K562 (cell line): ENCODE measurements around the gene PNPLA1. TPM values are rescaled to one million over a fixed set of nuclear protein-coding genes. Genes with fewer than 3 reads are reported as not detected.

ENCODE experiments used
- ATAC-seq: fragments of 200-7000 bp; cut with Tn5 transposase; 3 replicates; pipeline ENCODE4 v1.9.1; 2020; ENCODE audit warnings: moderate library complexity
- BruUV-seq: library from RNA; stranded (reverse); fragments of 400-500 nt; replicated peaks from 2 replicates; lab custom pipeline; 2021; lab: Mats Ljungman, UMichigan
- CTCF ChIA-PET: fragments of 300-600 bp; formaldehyde crosslinking; extraction: SDS; loops from one replicate; lab custom pipeline; 2021; ENCODE audit warnings: low intra/inter-chr PET ratio; lab: Yijun Ruan, JAX
- POLR2A ChIA-PET: fragments of 300-600, 350-650 bp; sonication (Branson Sonifier 250); formaldehyde crosslinking; extraction: SDS; loops from one replicate; lab custom pipeline; 2021; ENCODE audit warnings: antibody characterized with exemption, inconsistent platforms; lab: Yijun Ruan, JAX
- DNase-seq, 4 experiments: peaks; one replicate each; pipeline versions ENCODE4 v3.0.0 to v3.0.0-alpha.2; 2011 to 2018; ENCODE audit warnings: low spot score in 3 of 4, mixed read lengths in 3 of 4; ENCODE audit errors: extremely low read depth in 1 of 4
- FAIRE-seq: peaks from 2 replicates; lab custom pipeline; 2011; peaks lifted over from hg19 to GRCh38; lab: Jason Lieb, UNC
- H2AFZ ChIP-seq: 2 replicates; pipeline ENCODE4 v1.6.0; 2011; ENCODE audit warnings: low read depth, low read length, control low read depth, inconsistent platforms
- H3K27ac ChIP-seq: fragments of 200-600 bp; 3 replicates; pipeline ENCODE4 v1.8.0; 2011; ENCODE audit warnings: low read depth, mild to moderate bottlenecking, control low read depth, inconsistent platforms, low read length, moderate library complexity, mixed read lengths; ENCODE audit errors: extremely low read depth
- H3K27me3 ChIP-seq, 2 experiments: fragments of 300-600 bp in 1 of 2; 2 replicates in 1 of 2; 3 replicates in 1 of 2; pipeline versions ENCODE4 v1.6.0 to v1.8.0; 2011; ENCODE audit warnings: inconsistent platforms in 2 of 2, low read length in 2 of 2, mild to moderate bottlenecking in 1 of 2, mixed read lengths in 1 of 2, moderate library complexity in 1 of 2; ENCODE audit not compliant: control insufficient read depth in 2 of 2, insufficient read depth in 2 of 2
- H3K36me3 ChIP-seq: fragments of 300-600 bp; 3 replicates; pipeline ENCODE4 v1.8.0; 2011; ENCODE audit warnings: mild to moderate bottlenecking, low read length, inconsistent platforms; ENCODE audit not compliant: control insufficient read depth, insufficient read depth
- H3K4me1 ChIP-seq, 2 experiments: fragments of 200-600 bp in 1 of 2; replicated peaks in 1 of 2; 2 replicates in 1 of 2; 3 replicates in 1 of 2; pipeline versions ENCODE4 v1.5.1 to v1.8.0; 2011; ENCODE audit warnings: inconsistent platforms in 2 of 2, low read length in 2 of 2, mild to moderate bottlenecking in 1 of 2, mixed read lengths in 1 of 2, moderate library complexity in 1 of 2; ENCODE audit not compliant: control insufficient read depth in 2 of 2, insufficient read depth in 2 of 2
- H3K4me2 ChIP-seq: 2 replicates; pipeline ENCODE4 v1.6.1; 2011; ENCODE audit warnings: low read length, control low read depth, inconsistent platforms, mixed read lengths; ENCODE audit not compliant: insufficient read depth
- H3K4me3 ChIP-seq: fragments of 200-600 bp; sonication (generic), shearing (Covaris generic); 2 replicates; pipeline ENCODE4 v1.5.1; 2016; ENCODE audit warnings: control low read depth, inconsistent platforms
- H3K79me2 ChIP-seq: fragments of 200-600 bp; 3 replicates; pipeline ENCODE4 v1.8.0; 2011; ENCODE audit warnings: low read length, inconsistent platforms; ENCODE audit not compliant: control insufficient read depth, insufficient read depth
- H3K9ac ChIP-seq, 2 experiments: 2 replicates each; pipeline versions ENCODE4 v1.6.0 to v1.6.1; 2011; ENCODE audit warnings: low read depth in 2 of 2, low read length in 2 of 2, control low read depth in 1 of 2, inconsistent platforms in 1 of 2, mild to moderate bottlenecking in 1 of 2, mixed read lengths in 1 of 2; ENCODE audit not compliant: insufficient read depth in 1 of 2
- H3K9me1 ChIP-seq: one replicate; pipeline ENCODE4 v1.6.0; 2011; ENCODE audit warnings: inconsistent platforms, mild to moderate bottlenecking, low read length, moderate library complexity; ENCODE audit not compliant: control insufficient read depth, insufficient read depth
- H3K9me3 ChIP-seq: replicated peaks from 2 replicates; pipeline ENCODE4 v1.5.1; 2011; ENCODE audit warnings: low read depth, low read length, inconsistent platforms; ENCODE audit not compliant: control insufficient read depth, insufficient read depth
- H4K20me1 ChIP-seq: replicated peaks from 2 replicates; pipeline ENCODE4 v1.6.1; 2011; ENCODE audit warnings: low read length, inconsistent platforms, mixed read lengths; ENCODE audit not compliant: control insufficient read depth, insufficient read depth
- CREB1 ChIP-seq, 2 experiments: sonication (generic) in 1 of 2; formaldehyde crosslinking in 1 of 2; IDR thresholded peaks; 2 replicates each; pipeline versions ENCODE4 v1.6.1 to v1.8.0; 2012 to 2022; ENCODE audit warnings: inconsistent platforms in 1 of 2, mild to moderate bottlenecking in 1 of 2, missing genetic modification reagents in 1 of 2, moderate library complexity in 1 of 2
- SMAD2 ChIP-seq: fragments of 150-350 bp; IDR thresholded peaks from 2 replicates; pipeline ENCODE4 v1.6.1; 2014; ENCODE audit warnings: low read depth, mild to moderate bottlenecking, low read length
- TAF9B ChIP-seq: fragments of 450-650 bp; IDR thresholded peaks from 2 replicates; pipeline ENCODE4 v1.6.1; 2018; ENCODE audit warnings: mild to moderate bottlenecking; ENCODE audit not compliant: partially characterized antibody
- WGBS: fragments of 100-300 bp; shearing (Covaris generic); methylation state at CpG from one replicate; pipeline ENCODE4 v1.1.6; 2016; ENCODE audit warnings: low coverage, mixed read lengths; ENCODE audit not compliant: insufficient coverage; ENCODE audit errors: missing lambda C conversion rate; 5-methylcytosine and 5-hydroxymethylcytosine counted together
- in situ Hi-C: fragments of 300-500 bp; cut with MboI; formaldehyde crosslinking; loops from 4 replicates; pipeline ENCODE4 v1.15.0; 2018; ENCODE audit warnings: inconsistent platforms, mixed read lengths
- intact Hi-C: fragments of 100-400 bp; cut with micrococcal nuclease; formaldehyde crosslinking; loops from 2 replicates; pipeline ENCODE4 v1.14.2; 2022
- polyA plus RNA-seq, 8 experiments: library from polyadenylated mRNA; depleted of rRNA in 4 of 8; stranded (reverse) in 5 of 8; unstranded in 3 of 8; fragments of >200 nt; fragmentation: Nextera tagmentation in 2 of 8; fragmentation: Illumina TruSeq in 1 of 8; extraction: Ambion mirVana in 2 of 8; extraction: Trizol in 1 of 8; gene quantifications; 2 replicates each; pipeline versions ENCODE4 v1.2.1 to v1.2.3, GENCODE V29; 2011 to 2014; ENCODE audit warnings: inconsistent platforms in 1 of 8, missing spikeins in 1 of 8
- total RNA-seq, 7 experiments: library from RNA; depleted of rRNA in 6 of 7; stranded (reverse); fragments of >200 nt in 6 of 7; fragmentation: Illumina TruSeq in 2 of 7; extraction: Trizol in 2 of 7; gene quantifications; 2 replicates each; pipeline versions ENCODE4 v1.2.1 to v1.2.3, GENCODE V29; 2011 to 2021; ENCODE audit warnings: low replicate concordance in 1 of 7
- TF ChIP-seq, protein P1 (sequence below): IDR thresholded peaks from 2 replicates; pipeline ENCODE4 v1.6.1; 2016; ENCODE audit warnings: missing genetic modification characterization, missing compliant biosample characterization
- TF ChIP-seq, protein P2 (sequence below): sonication (generic); formaldehyde crosslinking; IDR thresholded peaks from 2 replicates; pipeline ENCODE4 v1.8.0; 2023; ENCODE audit warnings: missing genetic modification reagents, mild to moderate bottlenecking, borderline replicate concordance
- TF ChIP-seq, protein P3 (sequence below): fragments of 450-650 bp; formaldehyde crosslinking; IDR thresholded peaks from 2 replicates; pipeline ENCODE4 v1.4.0; 2022; ENCODE audit warnings: missing genetic modification characterization
- TF ChIP-seq, protein P4 (sequence below): sonication (generic); formaldehyde crosslinking; IDR thresholded peaks from 2 replicates; pipeline ENCODE4 v1.8.1; 2022; ENCODE audit warnings: missing genetic modification reagents
- TF ChIP-seq, protein P5 (sequence below), 2 experiments: IDR thresholded peaks; 2 replicates each; pipeline ENCODE4 v1.6.1; 2011; ENCODE audit warnings: borderline replicate concordance in 1 of 2, control low read depth in 1 of 2, low read depth in 1 of 2, low read length in 1 of 2, mild to moderate bottlenecking in 1 of 2, mixed read lengths in 1 of 2, moderate library complexity in 1 of 2; ENCODE audit not compliant: insufficient read depth in 1 of 2, insufficient read length in 1 of 2, poor library complexity in 1 of 2, severe bottlenecking in 1 of 2; ENCODE audit errors: extremely low read depth in 1 of 2

Gene PNPLA1
- total and polyA plus RNA-seq, 9 of the 15 experiments (the other 6 are each of a cell fraction or from before 2014, with no cell fraction given) = 0.04 to 0.27 (median 0.13) TPM; not detected in 2

DNA sequence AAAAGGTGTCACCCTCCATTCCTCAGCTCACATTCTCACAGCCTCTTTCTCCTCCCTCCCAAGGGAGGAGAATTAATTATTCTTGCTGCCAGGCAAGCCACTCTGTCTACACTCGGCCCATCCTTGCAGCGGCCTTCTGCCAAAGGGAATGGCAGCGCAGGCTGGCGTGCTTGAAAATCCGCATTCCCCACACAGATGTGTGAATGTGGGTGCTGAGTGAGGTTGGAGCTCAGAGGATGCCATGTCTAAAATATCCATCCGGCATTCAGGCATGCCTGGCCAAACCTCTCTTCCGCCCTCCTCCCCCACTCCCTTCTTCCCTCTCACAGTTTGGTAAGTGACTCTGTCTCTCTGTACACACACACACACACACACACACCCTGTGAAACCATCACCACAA lies 27.7 kb downstream of the PNPLA1 start:
- no peak for ATAC-seq
- FAIRE-seq = no peak
- H3K4me1 ChIP-seq = peaks cover 0 to under 1% of the 10 kb centered on the region in 2 experiments; a peak in 1 of 5 replicates
- CTCF ChIA-PET = no interaction called here
- TF ChIP-seq SMAD2 = no peak
- TF ChIP-seq CREB1 (IDR thresholded peaks at IDR 0.05) = no peak
- TF ChIP-seq CREB1 (CRISPR knock-in tag; IDR thresholded peaks at IDR 0.05) = no peak
- TF ChIP-seq, protein P1, sequence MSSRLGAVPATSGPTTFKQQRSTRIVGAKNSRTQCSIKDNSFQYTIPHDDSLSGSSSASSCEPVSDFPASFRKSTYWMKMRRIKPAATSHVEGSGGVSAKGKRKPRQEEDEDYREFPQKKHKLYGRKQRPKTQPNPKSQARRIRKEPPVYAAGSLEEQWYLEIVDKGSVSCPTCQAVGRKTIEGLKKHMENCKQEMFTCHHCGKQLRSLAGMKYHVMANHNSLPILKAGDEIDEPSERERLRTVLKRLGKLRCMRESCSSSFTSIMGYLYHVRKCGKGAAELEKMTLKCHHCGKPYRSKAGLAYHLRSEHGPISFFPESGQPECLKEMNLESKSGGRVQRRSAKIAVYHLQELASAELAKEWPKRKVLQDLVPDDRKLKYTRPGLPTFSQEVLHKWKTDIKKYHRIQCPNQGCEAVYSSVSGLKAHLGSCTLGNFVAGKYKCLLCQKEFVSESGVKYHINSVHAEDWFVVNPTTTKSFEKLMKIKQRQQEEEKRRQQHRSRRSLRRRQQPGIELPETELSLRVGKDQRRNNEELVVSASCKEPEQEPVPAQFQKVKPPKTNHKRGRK (tag) = no peak
- TF ChIP-seq, protein P2, sequence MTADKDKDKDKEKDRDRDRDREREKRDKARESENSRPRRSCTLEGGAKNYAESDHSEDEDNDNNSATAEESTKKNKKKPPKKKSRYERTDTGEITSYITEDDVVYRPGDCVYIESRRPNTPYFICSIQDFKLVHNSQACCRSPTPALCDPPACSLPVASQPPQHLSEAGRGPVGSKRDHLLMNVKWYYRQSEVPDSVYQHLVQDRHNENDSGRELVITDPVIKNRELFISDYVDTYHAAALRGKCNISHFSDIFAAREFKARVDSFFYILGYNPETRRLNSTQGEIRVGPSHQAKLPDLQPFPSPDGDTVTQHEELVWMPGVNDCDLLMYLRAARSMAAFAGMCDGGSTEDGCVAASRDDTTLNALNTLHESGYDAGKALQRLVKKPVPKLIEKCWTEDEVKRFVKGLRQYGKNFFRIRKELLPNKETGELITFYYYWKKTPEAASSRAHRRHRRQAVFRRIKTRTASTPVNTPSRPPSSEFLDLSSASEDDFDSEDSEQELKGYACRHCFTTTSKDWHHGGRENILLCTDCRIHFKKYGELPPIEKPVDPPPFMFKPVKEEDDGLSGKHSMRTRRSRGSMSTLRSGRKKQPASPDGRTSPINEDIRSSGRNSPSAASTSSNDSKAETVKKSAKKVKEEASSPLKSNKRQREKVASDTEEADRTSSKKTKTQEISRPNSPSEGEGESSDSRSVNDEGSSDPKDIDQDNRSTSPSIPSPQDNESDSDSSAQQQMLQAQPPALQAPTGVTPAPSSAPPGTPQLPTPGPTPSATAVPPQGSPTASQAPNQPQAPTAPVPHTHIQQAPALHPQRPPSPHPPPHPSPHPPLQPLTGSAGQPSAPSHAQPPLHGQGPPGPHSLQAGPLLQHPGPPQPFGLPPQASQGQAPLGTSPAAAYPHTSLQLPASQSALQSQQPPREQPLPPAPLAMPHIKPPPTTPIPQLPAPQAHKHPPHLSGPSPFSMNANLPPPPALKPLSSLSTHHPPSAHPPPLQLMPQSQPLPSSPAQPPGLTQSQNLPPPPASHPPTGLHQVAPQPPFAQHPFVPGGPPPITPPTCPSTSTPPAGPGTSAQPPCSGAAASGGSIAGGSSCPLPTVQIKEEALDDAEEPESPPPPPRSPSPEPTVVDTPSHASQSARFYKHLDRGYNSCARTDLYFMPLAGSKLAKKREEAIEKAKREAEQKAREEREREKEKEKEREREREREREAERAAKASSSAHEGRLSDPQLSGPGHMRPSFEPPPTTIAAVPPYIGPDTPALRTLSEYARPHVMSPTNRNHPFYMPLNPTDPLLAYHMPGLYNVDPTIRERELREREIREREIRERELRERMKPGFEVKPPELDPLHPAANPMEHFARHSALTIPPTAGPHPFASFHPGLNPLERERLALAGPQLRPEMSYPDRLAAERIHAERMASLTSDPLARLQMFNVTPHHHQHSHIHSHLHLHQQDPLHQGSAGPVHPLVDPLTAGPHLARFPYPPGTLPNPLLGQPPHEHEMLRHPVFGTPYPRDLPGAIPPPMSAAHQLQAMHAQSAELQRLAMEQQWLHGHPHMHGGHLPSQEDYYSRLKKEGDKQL = no peak
- TF ChIP-seq, protein P3, sequence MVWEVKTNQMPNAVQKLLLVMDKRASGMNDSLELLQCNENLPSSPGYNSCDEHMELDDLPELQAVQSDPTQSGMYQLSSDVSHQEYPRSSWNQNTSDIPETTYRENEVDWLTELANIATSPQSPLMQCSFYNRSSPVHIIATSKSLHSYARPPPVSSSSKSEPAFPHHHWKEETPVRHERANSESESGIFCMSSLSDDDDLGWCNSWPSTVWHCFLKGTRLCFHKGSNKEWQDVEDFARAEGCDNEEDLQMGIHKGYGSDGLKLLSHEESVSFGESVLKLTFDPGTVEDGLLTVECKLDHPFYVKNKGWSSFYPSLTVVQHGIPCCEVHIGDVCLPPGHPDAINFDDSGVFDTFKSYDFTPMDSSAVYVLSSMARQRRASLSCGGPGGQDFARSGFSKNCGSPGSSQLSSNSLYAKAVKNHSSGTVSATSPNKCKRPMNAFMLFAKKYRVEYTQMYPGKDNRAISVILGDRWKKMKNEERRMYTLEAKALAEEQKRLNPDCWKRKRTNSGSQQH (CRISPR knock-in tag) = no peak
- TF ChIP-seq TAF9B = no peak
- TF ChIP-seq, protein P4, sequence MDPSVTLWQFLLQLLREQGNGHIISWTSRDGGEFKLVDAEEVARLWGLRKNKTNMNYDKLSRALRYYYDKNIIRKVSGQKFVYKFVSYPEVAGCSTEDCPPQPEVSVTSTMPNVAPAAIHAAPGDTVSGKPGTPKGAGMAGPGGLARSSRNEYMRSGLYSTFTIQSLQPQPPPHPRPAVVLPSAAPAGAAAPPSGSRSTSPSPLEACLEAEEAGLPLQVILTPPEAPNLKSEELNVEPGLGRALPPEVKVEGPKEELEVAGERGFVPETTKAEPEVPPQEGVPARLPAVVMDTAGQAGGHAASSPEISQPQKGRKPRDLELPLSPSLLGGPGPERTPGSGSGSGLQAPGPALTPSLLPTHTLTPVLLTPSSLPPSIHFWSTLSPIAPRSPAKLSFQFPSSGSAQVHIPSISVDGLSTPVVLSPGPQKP = no peak
- TF ChIP-seq, protein P5, sequence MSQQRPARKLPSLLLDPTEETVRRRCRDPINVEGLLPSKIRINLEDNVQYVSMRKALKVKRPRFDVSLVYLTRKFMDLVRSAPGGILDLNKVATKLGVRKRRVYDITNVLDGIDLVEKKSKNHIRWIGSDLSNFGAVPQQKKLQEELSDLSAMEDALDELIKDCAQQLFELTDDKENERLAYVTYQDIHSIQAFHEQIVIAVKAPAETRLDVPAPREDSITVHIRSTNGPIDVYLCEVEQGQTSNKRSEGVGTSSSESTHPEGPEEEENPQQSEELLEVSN (IDR thresholded peaks at IDR 0.05; ENCODE audit: borderline replicate concordance in 1 of 2, extremely low read depth in 1 of 2, insufficient read depth in 1 of 2, insufficient read length in 1 of 2, low read depth in 1 of 2, low read length in 1 of 2, poor library complexity in 1 of 2, severe bottlenecking in 1 of 2) = no peak
- no TSS peak for BruUV-seq
- H3K9ac ChIP-seq = 0 out of 4 replicates have a peak overlapping the region, but pooled peaks of 1 of the 2 experiments have one; percentile 15
- H3K79me2 ChIP-seq = no peaks in the 10 kb centered on the region
- H3K36me3 ChIP-seq = no peaks in the 10 kb centered on the region
- no peak overlapping the region for H2AFZ ChIP-seq
- 23% methylated on average over 7 of the region's 7 CpGs for WGBS
- no peaks in the 10 kb centered on the region for H3K9me3 ChIP-seq
- in situ Hi-C loops (no loop called here), intact Hi-C loops (no loop called here)
- POLR2A ChIA-PET = no interaction called here
- no peak overlapping the region for H3K4me2 ChIP-seq
- H3K4me3 ChIP-seq = no peak overlapping the region
- DNase-seq = no peak
- peaks cover 21 to 61% of the 10 kb centered on the region in 2 experiments for H3K27me3 ChIP-seq
- no peak overlapping the region for H3K27ac ChIP-seq
- no peaks in the 10 kb centered on the region for H3K9me1 ChIP-seq
- H4K20me1 ChIP-seq = peaks cover 10% of the 10 kb centered on the region; the same call in 1 of the 2 replicates
